Skin of body (tissue), 2 donors: ENCODE data around the gene PPP1R18. TPM values are rescaled to one million over a fixed set of nuclear protein-coding genes. Genes with fewer than 3 reads are reported as not detected.
"Not testable (repeated sequence)": the region's sequence is repeated elsewhere in the genome, so short reads cannot be mapped to it uniquely, and the experiment has no call there.

ENCODE experiments used
- DNase-seq: peaks from one replicate; lab custom pipeline; 2025; lab: John Stamatoyannopoulos, UW
- total RNA-seq: library from RNA; depleted of rRNA; stranded (reverse); fragments of >200 nt; gene quantifications from one replicate; pipeline ENCODE4 v1.2.3, GENCODE V29; 2014

The PPP1R18 gene
- total RNA-seq, 1 donor from 2014 or later = 22.2 TPM

- DNase-seq = peak; percentile 58
Measured at GRCh38 chr6:30720738-30721197, 34.3 kb upstream of the PPP1R18 start.

GRCh38 chr6:30719791-30720737 lies 33.6 kb upstream of the PPP1R18 start, which contains the start of gene TUBB:
TSS of gene TUBB (plus strand) at chr6:30720352. CDS start at chr6:30720507, 155 bp downstream.
- DNase-seq = peak; percentile 99

- peak; percentile 43 for DNase-seq
Measured at GRCh38 chr6:30719356-30719755, 32.9 kb upstream of the PPP1R18 start.

- DNase-seq = not testable (repeated sequence)
Measured at GRCh38 chr6:30717845-30718720, 31.6 kb upstream of the PPP1R18 start.

- DNase-seq = peak; percentile 99
Measured at GRCh38 chr6:30717129-30717844, 30.8 kb upstream of the PPP1R18 start, which contains the start of gene MDC1. TSS of gene MDC1 (minus strand) at chr6:30717281. CDS start at chr6:30715175, 2,106 bp downstream.

GRCh38 chr6:30716879-30717128 lies 30.4 kb upstream of the PPP1R18 start:
- no peak for DNase-seq

- no peak for DNase-seq
Measured at GRCh38 chr6:30714263-30714662, 27.8 kb upstream of the PPP1R18 start.

GRCh38 chr6:30712441-30712945 lies 26.0 kb upstream of the PPP1R18 start:
- no peak for DNase-seq

GRCh38 chr6:30711758-30712380 lies 25.4 kb upstream of the PPP1R18 start:
- no peak for DNase-seq

- DNase-seq = no peak
Measured at GRCh38 chr6:30709101-30709868, 22.8 kb upstream of the PPP1R18 start.

GRCh38 chr6:30707281-30707850 lies 20.9 kb upstream of the PPP1R18 start:
- no peak for DNase-seq

- DNase-seq = no peak
Measured at GRCh38 chr6:30705620-30706019, 19.2 kb upstream of the PPP1R18 start.

GRCh38 chr6:30703821-30704220 lies 17.4 kb upstream of the PPP1R18 start:
- DNase-seq = no peak

- no peak for DNase-seq
Measured at GRCh38 chr6:30703011-30703410, 16.6 kb upstream of the PPP1R18 start.

- DNase-seq = no peak
Measured at GRCh38 chr6:30700340-30700739, 13.9 kb upstream of the PPP1R18 start.

- no peak for DNase-seq
Measured at GRCh38 chr6:30696432-30696831, 10.0 kb upstream of the PPP1R18 start.

- no peak for DNase-seq
Measured at GRCh38 chr6:30691208-30691847, 4.9 kb upstream of the PPP1R18 start.

GRCh38 chr6:30690403-30691207 lies 4.2 kb upstream of the PPP1R18 start, which contains the start of gene NRM:
TSS of gene NRM (minus strand) at chr6:30690984. CDS start at chr6:30690974, 10 bp downstream.
- DNase-seq = peak; percentile 89
